Activated T-helper 17 cell treated with anti-CD3 and anti-CD28 coated beads, Interleukin-2, amount 50 U/mL, for 72 hours (primary cell): ENCODE measurements around the gene NUDT19. TPM values are rescaled to one million over a fixed set of nuclear protein-coding genes. Genes with fewer than 3 reads are reported as not detected.

Experiments
- ATAC-seq: fragments of 150-1000 bp; cut with Tn5 transposase; replicated peaks from 2 replicates; pipeline ENCODE4 v1.10.0; 2021; ENCODE audit warnings: mild to moderate bottlenecking, moderate library complexity
- H3K27ac Mint-ChIP-seq: one replicate; pipeline ENCODE4 v1.8.0; 2022; ENCODE audit warnings: mixed read lengths
- H3K27me3 Mint-ChIP-seq: one replicate; pipeline ENCODE4 v1.8.0; 2022; ENCODE audit warnings: mixed read lengths
- H3K36me3 Mint-ChIP-seq: one replicate; pipeline ENCODE4 v1.8.0; 2022; ENCODE audit warnings: low read depth, mild to moderate bottlenecking, mixed read lengths
- H3K4me1 Mint-ChIP-seq: one replicate; pipeline ENCODE4 v1.8.0; 2022; ENCODE audit warnings: mixed read lengths
- H3K4me3 Mint-ChIP-seq: one replicate; pipeline ENCODE4 v1.8.0; 2022; ENCODE audit warnings: mild to moderate bottlenecking, mixed read lengths
- H3K9me3 Mint-ChIP-seq: one replicate; pipeline ENCODE4 v1.8.0; 2022; ENCODE audit warnings: mixed read lengths
- total RNA-seq, 2 donors: library from RNA; stranded (reverse); gene quantifications; one replicate each; pipeline ENCODE4 v1.2.3, GENCODE V29; 2022

NUDT19 gene
- total RNA-seq, 2 donors from 2014 or later, result 14.6 to 21.4 TPM

- ATAC-seq, result no peak
- H3K9me3 Mint-ChIP-seq, result no peaks in the 10 kb centered on the region
- no peak overlapping the region for H3K27ac Mint-ChIP-seq
Measured at GRCh38 chr19:32748497-32748896, 56.9 kb downstream of the NUDT19 start.

GRCh38 chr19:32748948-32749347, 57.3 kb downstream of the NUDT19 start:
- Mint-ChIP-seq H3K9me3 (no peaks in the 10 kb centered on the region), H3K27me3 (peaks cover 4% of the 10 kb centered on the region), H3K4me3 (no peak overlapping the region), H3K27ac (no peak overlapping the region), H3K36me3 (no peaks in the 10 kb centered on the region), H3K4me1 (no peaks in the 10 kb centered on the region)
- no peak for ATAC-seq

More at GRCh38 chr19:32748497-32748896, 56.9 kb downstream of the NUDT19 start:
- H3K4me1 Mint-ChIP-seq, result no peaks in the 10 kb centered on the region
- H3K4me3 Mint-ChIP-seq, result no peak overlapping the region
- peaks cover 4% of the 10 kb centered on the region for H3K27me3 Mint-ChIP-seq
- no peaks in the 10 kb centered on the region for H3K36me3 Mint-ChIP-seq

- Mint-ChIP-seq H3K27ac (no peak overlapping the region), H3K4me1 (no peaks in the 10 kb centered on the region), H3K9me3 (no peaks in the 10 kb centered on the region), H3K36me3 (no peaks in the 10 kb centered on the region), H3K27me3 (peaks cover 4% of the 10 kb centered on the region), H3K4me3 (no peak overlapping the region)
- no peak for ATAC-seq
Measured at GRCh38 chr19:32749361-32749760, 57.7 kb downstream of the NUDT19 start.

- ATAC-seq, result no peak
- H3K4me3 Mint-ChIP-seq, result no peak overlapping the region
- no peaks in the 10 kb centered on the region for H3K4me1 Mint-ChIP-seq
- H3K27ac Mint-ChIP-seq, result no peak overlapping the region
- H3K27me3 Mint-ChIP-seq, result peaks cover 9% of the 10 kb centered on the region
- no peaks in the 10 kb centered on the region for H3K9me3 Mint-ChIP-seq
- no peaks in the 10 kb centered on the region for H3K36me3 Mint-ChIP-seq
Measured at GRCh38 chr19:32750441-32751055, 58.9 kb downstream of the NUDT19 start.

GRCh38 chr19:32751066-32751465, 59.4 kb downstream of the NUDT19 start:
- H3K27ac Mint-ChIP-seq, result no peak overlapping the region
- H3K36me3 Mint-ChIP-seq, result no peaks in the 10 kb centered on the region
- peaks cover 9% of the 10 kb centered on the region for H3K27me3 Mint-ChIP-seq
- H3K4me3 Mint-ChIP-seq, result no peak overlapping the region
- H3K4me1 Mint-ChIP-seq, result no peaks in the 10 kb centered on the region
- H3K9me3 Mint-ChIP-seq, result no peaks in the 10 kb centered on the region
- no peak for ATAC-seq

GRCh38 chr19:32757189-32757588, 65.6 kb downstream of the NUDT19 start:
- Mint-ChIP-seq H3K27me3 (peaks cover 11% of the 10 kb centered on the region), H3K27ac (no peak overlapping the region), H3K4me3 (no peak overlapping the region), H3K4me1 (no peaks in the 10 kb centered on the region), H3K9me3 (peaks cover 5% of the 10 kb centered on the region), H3K36me3 (no peaks in the 10 kb centered on the region)
- ATAC-seq, result no peak

Other genes starting within 250 kb of the NUDT19 start
- 100 to 1,000 TPM in 1 of 2 donors, 10 to 100 TPM in 1; 81.6 to 138 TPM for gene PDCD5, start 110.6 kb upstream of the NUDT19 start, total RNA-seq
- 10 to 100 TPM; 31.7 to 40.0 TPM for gene ANKRD27, start 16.6 kb upstream of the NUDT19 start, total RNA-seq
- gene RGS9BP, start 16.0 kb upstream of the NUDT19 start, total RNA-seq, result under 1 TPM; 0.48 to 0.93 TPM
- gene TDRD12, start 27.9 kb downstream of the NUDT19 start, total RNA-seq, result 1 to 10 TPM in 1 of 2 donors, under 1 TPM in 1; 0.11 to 4.4 TPM
- under 1 TPM in 1 of 2 donors, not detected in 1; 0.56 TPM for gene SLC7A9, start 177.9 kb downstream of the NUDT19 start, total RNA-seq